Raji (cell line): ENCODE data around the gene P3R3URF.

ENCODE experiments used
- POLR2A ChIP-seq: IDR thresholded peaks from 2 replicates; pipeline ENCODE4 v1.6.1; 2011; ENCODE audit warnings: low read depth, low read length, control low read depth; ENCODE audit not compliant: insufficient read depth

P3R3URF gene

GRCh38 chr1:46199233-46199749 lies 23.0 kb upstream of the P3R3URF start:
- TF ChIP-seq POLR2A = no peak

GRCh38 chr1:46197964-46198811 lies 21.9 kb upstream of the P3R3URF start, which contains the start of gene POMGNT1:
POMGNT1 (minus strand) TSS chr1:46198434; CDS start chr1:46197821, 613 bp downstream.
- TF ChIP-seq POLR2A = peak; percentile 75

GRCh38 chr1:46197560-46197963 lies 21.3 kb upstream of the P3R3URF start:
- no peak for TF ChIP-seq POLR2A

- TF ChIP-seq POLR2A = no peak
Measured at GRCh38 chr1:46196609-46197008, 20.3 kb upstream of the P3R3URF start.

GRCh38 chr1:46194641-46195193 lies 18.4 kb upstream of the P3R3URF start:
- TF ChIP-seq POLR2A = no peak

- TF ChIP-seq POLR2A = no peak
Measured at GRCh38 chr1:46193984-46194570, 17.8 kb upstream of the P3R3URF start.

- no peak for TF ChIP-seq POLR2A
Measured at GRCh38 chr1:46193285-46193684, 17.0 kb upstream of the P3R3URF start.

- TF ChIP-seq POLR2A = no peak
Measured at GRCh38 chr1:46192171-46192570, 15.9 kb upstream of the P3R3URF start.

GRCh38 chr1:46191033-46191701 lies 14.9 kb upstream of the P3R3URF start:
- no peak for TF ChIP-seq POLR2A

- TF ChIP-seq POLR2A = no peak
Measured at GRCh38 chr1:46190539-46190938, 14.3 kb upstream of the P3R3URF start.

GRCh38 chr1:46188295-46189030 lies 12.2 kb upstream of the P3R3URF start:
- no peak for TF ChIP-seq POLR2A

- no peak for TF ChIP-seq POLR2A
Measured at GRCh38 chr1:46187106-46187869, 11.0 kb upstream of the P3R3URF start.

GRCh38 chr1:46186076-46186475 lies 9.8 kb upstream of the P3R3URF start:
- TF ChIP-seq POLR2A = no peak
